ENCODE data around the gene KDM4B.
A peak's percentile ranks its signal among the peaks of the same experiment; 100 is the strongest.

Gene KDM4B

DNA sequence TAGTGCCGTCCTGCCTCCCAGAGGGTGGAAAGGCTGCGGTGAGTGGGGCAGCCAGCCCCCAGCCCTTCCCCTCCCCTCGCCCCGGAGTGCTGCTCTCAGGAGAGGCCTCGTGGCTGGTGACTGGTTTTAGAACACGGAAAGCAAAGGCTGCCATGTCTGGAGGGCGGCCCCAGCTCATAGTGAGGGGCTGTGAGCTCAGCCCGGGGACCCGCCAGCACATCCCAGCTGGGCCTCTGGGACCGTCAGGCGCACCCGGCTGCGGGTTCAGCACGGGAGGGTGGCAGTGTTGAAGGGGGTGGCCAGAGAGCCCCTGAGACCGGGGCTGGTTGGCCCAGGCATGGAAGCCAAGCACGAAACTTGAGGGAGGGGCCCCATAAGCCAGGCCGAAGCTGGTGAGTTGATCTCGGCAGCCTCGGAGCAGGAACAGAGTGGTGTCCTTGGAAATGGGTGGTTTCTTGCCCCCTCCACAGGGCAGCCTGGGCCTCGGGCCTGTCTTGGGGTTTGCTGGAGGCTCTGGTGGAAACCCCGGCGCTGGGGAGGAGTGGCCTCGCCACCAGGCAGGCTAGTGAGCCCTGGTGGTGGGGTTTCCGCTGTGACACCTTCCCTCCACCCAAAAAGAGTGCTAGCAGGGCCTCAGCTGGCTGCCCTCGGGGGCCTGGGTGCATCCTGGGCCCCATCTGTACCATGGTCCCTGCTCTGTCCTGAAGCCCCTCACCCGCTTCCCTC, 157.7 kb downstream of the KDM4B start:
- no peak for DNase-seq

DNA sequence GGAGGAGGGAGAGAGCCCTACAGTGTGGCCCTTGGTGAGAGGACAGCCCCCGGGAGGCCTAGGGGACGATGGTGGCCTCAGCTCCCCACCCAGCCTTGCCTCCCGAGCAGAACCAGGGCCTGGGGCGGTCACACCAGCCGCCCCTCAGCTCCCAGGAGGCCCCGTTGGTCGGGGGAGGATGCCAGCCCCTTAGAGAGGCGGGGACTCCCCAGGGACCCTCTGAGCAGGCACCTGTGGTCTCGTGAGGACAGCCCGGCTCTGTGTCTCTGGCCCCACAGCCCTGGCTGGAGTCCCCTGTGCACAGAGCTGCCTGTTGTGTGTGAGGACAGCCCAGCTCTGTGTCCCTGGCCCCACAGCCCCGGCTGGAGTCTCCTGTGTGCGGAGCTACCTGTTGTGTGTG, 158.8 kb downstream of the KDM4B start:
- DNase-seq, result no peak

DNA sequence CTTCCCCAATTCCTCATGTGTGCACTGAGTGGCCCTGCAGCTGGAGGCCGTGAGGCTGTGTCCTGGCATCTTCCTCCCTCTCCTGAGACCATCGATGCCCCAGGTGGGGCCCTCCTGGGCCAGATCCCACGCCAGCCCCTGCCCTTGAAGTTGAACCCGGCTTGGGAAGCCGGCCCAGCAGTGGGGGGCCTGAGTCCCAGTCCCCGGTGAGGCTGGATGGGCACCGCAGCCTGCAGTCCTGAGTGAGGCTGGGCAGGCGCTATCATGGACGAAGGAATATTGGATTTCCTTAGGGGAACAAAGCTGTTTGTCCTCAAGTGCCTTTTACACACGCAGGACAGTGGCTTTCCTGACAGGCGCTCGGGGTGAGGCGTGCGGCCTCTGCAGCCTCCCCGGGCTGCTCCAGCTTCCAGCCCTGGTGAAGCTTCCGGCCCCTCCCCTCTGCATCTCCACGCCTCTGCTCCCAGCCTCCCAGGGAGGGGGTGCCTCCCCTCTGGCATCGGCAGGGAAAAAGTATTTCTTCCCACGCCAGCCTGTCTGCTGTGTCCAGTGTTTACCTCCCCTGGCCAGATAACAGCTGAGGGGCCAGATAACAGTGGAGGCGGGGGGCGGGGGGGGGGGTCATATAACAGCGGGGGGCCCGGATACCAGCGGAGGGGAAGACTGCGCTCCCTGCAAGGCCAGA, 159.5 kb downstream of the KDM4B start:
- no peak for DNase-seq

DNA sequence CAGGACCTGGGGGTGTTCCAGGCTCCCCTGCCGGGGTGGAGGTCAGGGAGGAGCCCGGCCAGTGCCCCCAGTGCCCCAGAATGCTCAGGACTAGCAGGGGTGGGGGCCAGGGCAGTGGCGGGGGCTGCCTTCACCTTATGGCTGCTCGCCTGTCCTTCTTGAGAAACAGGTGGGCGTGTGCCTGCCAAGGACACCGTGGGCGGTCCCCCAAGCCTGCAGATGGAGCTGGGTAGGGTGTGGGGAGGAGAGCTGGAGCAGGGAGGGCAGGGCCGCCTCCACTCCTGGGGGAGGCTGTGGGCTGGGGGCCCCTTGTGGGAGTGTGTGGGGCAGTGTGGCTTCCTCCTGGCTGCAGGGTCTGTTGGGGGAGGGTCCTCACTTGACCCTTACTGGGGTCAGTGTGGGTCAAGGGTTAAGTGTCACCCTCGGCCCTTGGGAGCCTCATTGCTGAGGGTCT, 160.1 kb downstream of the KDM4B start:
- DNase-seq, result no peak

DNA sequence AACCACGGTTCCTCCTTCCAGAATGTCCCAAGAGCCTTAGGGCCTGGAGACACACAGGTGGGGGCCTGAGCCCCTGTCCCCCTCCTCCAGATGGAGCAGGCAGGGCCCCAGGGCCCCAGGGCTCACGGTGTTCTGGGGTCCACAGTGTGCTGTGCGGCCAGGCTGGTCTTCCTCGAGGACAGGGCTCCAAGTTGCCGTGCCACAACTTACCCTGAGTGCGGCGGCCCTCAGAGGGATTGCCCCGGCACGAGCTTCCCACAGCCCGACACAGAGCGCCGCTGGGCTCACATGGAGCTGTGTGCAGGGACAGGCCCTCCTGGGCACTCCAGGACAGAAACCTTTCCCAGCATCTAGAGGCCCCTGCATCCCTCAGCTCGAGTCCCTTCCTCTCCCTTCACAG, 160.8 kb downstream of the KDM4B start:
- DNase-seq, result no peak

DNA sequence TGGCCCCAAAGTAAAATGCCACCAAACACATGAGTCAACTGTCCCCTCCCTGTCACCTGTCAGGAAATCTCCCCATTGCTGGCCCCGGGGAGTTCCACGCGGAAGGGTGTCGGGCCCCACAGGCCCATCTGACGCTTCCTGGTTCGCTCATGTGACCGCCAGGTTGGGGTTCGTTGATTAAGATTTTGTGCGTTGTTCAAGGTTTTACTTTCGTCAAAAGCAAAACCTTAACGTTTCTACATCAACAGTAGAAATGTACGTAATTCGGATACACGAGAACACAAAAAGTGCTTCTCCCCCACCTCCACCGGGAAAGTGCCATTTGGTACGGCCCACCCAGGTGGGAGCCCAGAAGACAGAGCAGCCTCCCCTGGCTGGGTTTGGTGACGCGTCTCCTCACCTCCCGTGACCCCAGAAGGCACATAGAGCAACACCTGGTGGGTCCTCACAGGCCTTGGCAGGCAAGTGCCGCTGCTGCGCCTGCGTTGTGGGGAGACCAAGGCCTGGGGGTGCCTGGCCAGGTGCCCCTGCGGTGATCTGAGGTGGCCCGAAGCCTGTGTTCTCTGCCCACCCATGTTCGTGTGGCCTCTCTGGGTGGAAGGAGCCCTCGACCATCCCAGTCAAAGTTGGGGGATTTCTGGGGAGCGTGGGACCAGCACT, 161.6 kb downstream of the KDM4B start:
- DNase-seq, result no peak

DNA sequence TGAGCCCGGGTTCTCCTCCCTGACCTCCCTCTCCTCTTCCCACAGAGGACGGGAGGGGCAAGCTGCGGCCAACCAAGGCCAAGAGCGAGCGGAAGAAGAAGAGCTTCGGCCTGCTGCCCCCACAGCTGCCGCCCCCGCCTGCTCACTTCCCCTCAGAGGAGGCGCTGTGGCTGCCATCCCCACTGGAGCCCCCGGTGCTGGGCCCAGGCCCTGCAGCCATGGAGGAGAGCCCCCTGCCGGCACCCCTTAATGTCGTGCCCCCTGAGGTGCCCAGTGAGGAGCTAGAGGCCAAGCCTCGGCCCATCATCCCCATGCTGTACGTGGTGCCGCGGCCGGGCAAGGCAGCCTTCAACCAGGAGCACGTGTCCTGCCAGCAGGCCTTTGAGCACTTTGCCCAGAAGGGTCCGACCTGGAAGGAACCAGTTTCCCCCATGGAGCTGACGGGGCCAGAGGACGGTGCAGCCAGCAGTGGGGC, 162.2 kb downstream of the KDM4B start:
- DNase-seq, result no peak

DNA sequence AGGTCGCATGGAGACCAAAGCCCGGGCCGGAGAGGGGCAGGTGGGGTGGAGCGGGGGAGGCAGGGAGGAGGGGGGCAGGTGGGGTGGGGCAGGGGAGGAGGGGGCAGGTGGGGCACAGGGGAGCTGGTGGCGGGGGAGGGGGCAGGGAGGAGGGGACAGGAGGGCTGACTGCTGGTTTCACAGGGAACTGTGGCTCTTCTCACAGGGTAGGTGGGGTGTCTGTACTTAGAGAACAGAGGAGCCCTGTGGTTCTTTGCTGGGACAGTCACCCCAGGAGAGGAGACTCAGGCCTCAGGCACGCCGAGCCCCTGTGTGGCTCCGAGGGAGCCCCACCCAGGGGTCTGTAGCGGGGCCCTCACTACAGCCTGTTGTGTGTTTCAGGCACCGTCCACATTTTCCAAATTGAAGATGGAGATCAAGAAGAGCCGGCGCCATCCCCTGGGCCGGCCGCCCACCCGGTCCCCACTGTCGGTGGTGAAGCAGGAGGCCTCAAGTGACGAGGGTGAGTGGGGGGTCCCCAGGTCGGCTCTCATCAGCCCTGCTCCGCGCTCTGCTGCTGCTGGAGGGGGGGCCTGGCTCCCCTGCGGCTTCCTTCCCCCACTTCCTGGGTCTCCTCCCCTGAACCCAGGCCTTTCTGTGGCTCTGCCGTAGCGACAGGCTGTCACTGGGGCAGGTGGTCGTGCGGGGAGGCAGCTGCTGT, 162.7 kb downstream of the KDM4B start:
- no peak for DNase-seq

DNA sequence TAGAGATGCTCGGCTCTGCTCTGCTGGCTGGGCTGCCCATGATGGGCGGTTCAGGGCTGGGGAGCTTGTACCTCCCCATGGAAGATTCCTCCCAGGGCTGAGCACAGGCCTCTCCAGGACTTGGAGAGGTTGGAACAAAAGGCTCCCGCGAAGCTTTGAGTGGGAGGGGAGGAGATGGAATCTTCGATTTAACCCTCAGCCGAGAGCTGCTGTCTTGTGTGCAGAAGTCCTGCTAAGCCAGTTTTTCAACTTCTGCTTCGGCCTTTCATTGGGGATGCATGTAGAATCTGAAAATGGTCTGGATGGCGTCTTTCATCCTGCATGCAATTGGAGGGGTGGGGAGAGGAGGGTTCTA, 163.3 kb downstream of the KDM4B start:
- DNase-seq, result no peak

DNA sequence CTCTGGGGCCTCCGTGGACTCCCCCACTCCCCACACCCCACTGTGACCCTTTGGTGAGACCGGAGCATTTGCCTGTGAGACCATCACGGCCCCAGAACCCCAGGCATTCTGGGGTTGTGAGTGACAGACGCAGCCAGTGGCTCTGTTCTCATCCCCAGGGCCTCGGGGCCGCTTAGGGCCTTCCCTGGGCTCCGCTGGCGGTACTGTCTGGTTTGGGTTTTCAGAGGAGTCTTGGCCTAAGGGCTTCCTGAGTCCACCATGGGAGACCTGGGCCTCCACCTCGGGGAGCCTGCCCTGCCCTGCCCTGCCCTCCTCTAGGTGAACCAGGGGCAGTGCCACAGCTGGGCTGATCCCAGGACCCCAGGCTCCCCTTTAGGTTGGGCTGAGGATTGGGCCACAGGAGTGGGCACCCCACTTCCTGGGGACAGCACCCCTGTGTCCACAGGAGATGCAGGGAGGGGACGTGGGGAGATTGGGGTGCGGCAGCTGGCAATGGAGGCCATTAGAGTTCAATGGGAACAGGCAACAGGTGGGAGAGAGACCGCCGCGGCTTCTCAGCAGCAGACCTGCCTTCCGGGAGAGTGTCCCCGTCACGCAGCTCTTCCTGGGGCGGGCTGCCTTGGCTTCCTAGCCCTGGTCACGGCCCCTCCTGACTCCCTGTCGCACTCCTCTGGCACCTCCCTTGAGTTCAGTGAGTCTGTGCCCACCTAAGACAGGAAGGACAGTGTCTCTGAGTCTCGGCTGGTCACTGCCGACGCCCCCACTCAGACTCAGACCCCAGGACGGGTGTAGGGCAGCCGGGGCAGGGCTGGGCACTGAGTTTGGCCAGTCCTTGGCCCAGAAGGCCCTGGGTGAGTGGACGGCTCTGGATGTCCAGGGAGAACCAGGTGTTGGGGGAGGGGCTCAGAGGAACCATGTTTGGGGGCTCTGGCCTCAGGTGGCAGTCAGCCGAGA, 164.1 kb downstream of the KDM4B start:
- DNase-seq, result no peak

DNA sequence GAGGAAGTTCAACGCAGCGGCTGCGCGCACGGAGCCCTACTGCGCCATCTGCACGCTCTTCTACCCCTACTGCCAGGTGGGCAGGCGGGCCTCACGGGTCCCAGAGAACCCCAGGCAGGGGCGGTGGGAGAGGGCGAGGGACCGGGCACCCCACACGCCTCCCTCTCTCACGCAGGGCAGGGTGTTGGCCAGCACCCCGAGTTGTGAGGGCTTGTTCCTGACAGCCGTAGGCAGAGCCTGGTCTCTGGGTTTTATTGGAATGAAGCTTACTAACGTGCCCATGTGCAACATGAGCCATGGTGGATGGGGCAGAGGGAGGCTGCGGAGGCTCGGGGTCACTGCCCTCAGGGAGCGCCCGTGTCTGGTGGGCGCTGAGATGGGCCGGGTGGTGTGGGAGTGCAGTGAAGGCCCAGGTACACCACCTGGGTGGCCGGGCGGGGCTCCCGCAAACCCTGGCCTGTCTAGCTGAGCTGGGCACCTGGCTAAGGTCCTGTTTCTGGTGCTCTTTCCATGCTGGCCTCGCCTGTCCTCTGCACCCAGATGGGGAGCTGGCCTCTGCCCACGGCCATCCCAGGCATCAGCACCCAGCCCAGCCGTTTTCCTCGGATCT, 165.2 kb downstream of the KDM4B start:
- no peak for DNase-seq

DNA sequence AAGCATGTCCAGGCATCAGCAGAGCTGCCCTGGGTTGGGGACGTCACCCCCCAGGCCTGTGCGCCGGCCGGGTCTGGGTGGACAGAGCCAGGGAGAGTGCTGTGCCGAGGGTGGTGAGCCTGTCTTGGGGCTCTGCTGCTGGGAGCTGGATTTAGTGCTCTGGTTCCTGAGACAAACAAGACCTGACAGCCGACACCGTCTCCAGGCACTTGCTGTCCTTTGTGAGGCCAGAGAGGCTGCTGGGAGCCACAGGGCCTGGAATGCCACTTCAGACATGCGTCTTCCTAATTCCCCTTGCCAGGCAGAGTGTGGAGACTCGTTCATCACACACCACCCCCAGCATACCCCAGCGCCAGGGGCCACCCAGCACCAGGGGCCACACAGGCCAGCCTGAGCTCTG, 165.8 kb downstream of the KDM4B start:
- DNase-seq, result no peak

DNA sequence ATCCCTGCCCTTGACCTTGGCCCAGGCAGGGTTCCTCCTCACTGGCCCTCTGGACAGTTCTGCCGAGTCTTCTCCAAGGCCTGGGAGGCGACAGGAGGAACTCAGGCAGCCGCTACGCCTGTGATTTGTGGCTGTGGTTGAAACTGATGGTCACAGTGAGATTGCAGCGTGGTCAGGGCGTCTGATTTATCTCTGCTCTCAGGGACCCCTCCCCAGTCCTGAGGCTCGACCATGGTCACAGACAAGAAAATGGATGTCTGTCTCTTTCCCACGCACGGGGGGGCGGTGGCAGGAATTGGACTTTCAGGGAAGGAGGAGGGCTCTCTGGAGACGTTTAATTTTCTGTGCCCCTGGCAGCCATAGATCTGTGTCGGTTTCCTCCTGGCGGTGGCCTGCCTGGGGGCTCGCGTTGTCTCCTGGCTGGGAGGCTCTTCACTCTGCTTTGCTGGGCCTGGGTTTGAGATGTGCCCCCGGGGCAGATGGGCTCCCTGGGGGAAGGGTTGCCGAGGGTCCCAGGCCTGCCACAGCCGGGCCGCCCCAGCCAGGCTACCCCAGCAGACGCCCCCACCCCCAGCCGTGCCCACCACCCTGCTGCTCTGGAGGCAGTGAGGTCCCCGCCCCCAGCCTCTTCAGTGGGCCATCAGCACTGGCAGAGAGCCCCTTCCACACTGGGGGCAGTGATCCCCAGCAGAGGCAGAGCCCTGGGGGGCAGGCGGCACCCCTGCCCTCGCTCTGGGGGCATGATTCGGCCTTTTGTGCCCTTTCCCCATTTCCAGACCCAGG, 167.4 kb downstream of the KDM4B start:
- no peak for DNase-seq

DNA sequence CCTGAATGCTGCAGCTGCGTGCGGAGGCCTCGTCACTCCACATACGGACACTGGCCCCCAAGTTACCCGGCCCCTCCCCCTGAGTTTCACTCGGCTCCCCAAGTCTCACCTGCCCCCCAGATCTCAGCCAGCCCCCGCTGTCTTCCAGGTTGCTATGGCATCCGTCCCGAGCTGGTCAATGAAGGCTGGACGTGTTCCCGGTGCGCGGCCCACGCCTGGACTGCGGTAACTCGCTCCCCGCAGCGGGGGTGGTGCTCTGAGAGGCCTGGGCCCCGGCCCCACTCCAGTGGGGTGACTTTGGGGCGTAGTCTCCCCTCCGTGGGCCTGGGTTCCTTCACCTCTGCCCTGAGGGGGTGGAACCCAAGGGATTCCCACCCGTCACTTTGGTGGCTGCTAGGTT, 168.2 kb downstream of the KDM4B start:
- DNase-seq, result no peak

DNA sequence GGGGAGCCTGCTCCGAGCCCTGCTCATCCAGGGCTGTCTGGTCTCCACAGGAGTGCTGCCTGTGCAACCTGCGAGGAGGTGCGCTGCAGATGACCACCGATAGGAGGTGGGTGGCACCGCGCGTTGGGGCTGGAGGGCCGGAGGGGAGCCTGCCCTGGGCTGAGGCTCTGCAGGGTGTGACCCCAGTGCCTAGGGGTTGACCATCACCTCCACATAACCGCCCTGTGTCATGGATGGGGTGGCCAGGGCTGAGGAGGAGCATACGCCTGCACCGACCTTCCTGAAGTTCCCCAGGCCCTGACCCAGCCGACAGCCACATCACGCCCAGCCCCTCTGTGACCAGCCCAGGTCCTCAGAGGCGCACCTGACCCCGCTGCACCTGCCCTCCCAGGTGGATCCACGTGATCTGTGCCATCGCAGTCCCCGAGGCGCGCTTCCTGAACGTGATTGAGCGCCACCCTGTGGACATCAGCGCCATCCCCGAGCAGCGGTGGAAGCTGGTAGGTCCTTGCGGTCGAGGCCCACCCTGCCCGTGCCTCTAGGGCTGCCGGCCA, 168.7 kb downstream of the KDM4B start:
- DNase-seq, result no peak

DNA sequence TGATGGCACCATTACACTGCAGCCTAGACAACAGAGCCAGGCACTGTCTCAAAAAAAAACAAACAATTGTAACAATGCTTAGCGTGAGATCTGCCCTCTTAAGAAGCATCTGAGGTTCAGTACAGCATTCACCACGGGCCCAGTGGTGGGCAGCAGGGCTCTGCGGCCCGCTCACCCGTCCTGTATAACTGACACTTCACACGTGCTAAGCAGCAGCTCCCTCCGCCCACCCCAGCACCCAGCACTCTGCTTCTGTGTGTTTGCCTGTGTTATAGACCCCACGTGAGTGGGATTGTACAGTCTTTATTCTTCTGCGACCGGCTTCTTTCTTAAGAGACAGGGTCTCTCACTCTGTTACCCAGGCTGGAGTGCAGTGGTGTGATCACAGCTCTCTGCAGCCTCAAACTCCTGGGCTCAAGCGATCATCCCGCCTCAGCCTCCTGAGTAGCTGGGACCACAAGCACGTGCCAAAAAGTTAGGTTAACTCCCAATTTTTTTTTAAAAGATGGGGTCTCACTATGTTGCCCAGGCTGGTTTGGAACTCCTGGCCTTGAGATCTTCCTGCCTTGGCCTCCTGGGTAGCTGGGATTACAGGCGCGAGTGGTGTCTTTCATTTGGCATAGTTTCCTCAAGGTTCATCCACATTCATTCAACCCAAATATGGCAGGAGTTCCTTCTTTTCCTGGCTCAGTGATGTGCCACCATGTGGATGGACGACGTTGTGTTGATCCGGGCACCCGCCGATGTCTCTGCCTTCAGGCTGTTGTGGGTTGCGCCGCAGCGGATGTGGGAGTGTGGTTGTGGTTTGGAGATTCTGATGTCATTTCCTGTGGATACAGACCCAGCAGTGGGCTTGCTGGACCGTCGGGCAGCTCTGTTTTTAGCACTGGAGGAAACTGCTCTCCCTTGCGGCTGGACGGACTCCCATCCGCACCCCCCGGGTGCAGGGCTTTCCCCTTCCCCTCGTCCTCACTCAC, 170.0 kb downstream of the KDM4B start:
- peak; percentile 86 to 89 for DNase-seq

DNA sequence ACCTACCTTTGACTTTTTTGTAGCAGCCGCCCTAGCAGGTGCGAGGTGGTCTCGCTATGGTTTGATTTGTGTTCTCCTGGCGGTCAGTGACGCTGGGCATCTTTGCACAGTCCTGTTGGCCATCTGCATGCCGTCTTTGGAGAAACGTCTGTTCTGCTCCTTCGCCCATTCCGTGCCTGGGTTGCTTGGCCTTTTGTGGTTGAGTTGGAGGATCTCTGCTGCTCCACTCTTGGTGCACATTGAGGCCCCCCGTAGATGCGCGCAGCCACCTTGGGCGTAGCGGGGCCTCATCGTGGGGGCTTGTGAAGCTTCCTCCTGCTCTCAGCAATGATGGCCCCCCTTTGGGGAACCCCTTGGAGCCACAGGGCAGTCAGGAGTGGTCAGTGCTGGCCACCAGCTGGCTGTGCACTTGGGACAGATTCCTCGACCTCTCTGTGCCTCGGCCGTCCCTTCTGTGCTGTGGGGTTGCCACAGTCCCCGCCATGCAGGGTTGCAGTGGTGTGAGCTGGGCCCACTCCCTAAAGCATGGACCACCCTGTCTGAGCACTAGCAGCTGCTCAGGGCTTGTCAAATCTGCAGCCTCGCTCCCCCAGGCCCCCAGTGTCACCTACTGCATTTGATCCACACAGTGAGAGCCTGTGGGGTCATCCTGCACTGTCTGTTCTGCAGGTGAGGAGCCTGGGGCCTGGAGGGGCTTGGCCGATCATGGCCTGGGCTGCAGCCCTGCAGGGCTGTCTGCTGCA, 170.8 kb downstream of the KDM4B start:
- no peak for DNase-seq

DNA sequence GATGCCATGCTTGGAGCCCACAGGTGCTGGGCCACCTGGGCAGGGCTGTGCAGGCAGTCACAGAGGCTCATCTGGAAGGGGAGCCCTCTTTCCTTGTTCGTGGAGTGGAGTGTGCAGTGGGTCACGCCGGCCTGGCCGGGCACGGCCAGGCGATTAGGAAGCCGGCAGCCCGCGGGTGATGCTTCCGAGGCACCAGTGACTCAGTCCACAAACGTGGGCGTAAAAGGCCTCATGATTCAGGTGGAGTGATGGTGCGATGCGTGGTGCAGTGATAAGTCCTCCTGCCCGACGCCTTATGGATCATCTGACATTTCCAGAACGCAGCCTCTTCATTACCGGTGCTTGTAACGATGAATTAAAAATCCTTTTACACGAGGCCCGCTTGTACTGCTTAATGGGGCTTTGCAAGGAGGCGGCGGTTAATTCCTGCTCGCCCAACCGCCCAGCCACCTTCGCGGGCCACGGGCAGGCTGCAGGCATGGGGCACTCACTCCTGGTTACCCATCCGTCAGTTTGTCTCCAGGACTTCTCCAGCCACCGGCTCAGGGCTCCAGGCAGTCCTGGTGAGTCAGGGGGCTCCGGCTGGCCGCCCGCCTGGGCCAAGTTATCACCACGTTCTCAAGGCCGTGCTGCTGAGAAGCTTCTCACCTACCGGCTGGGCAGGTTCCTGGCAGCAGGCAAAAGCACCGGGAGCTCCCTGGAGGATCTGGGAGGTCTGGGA, 172.4 kb downstream of the KDM4B start:
- no peak for DNase-seq
